ENCODE results near the gene KRT25.

- TF ChIP-seq CTCF (IDR thresholded peaks at IDR 0.05) (no peak), POLR2A (IDR thresholded peaks at IDR 0.05) (no peak)
These were observed 32.9 kb downstream of the KRT25 start for GRCh38 chr17:40722241-40722640.
